ENCODE results near the gene NAMPT. TPM values are rescaled to one million over a fixed set of nuclear protein-coding genes. Genes with fewer than 3 reads are reported as not detected.

Gene NAMPT
- total RNA-seq, 2 donors from 2014 or later: 88.6 to 273 TPM

DNA sequence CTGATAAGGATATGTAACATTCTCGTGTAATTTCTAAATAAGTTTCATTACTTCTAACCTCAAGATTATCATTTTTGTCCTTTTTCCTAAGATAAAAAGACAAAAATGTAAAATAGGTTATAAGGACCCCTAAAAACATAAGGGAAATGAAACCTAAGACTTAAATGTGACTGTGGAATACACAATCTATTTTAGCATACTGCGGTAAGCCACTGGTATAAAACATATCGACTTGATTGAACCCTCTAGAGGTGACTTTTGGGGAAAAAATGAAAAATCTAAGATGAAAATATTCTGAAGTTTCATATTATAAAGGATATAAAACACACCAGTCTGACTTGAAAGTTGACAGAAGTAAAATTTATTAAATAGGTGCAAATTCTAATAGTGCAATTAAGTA is 1.9 kb downstream of the NAMPT start:
- H3K36me3 ChIP-seq: no peaks in the 10 kb centered on the region
- no peak for DNase-seq
- intact Hi-C loops (cut with DNase I): no loop called here
- peak overlapping the region; percentile 68 for H3K4me3 ChIP-seq
- H3K9me3 ChIP-seq: no peaks in the 10 kb centered on the region
- no peaks in the 10 kb centered on the region for H3K4me1 ChIP-seq
- peak overlapping the region in 1 of 2 donors; percentile 3 for H3K9ac ChIP-seq (ENCODE audit: low read depth in 2 of 2, low read length in 2 of 2)
- TF ChIP-seq, protein P1, sequence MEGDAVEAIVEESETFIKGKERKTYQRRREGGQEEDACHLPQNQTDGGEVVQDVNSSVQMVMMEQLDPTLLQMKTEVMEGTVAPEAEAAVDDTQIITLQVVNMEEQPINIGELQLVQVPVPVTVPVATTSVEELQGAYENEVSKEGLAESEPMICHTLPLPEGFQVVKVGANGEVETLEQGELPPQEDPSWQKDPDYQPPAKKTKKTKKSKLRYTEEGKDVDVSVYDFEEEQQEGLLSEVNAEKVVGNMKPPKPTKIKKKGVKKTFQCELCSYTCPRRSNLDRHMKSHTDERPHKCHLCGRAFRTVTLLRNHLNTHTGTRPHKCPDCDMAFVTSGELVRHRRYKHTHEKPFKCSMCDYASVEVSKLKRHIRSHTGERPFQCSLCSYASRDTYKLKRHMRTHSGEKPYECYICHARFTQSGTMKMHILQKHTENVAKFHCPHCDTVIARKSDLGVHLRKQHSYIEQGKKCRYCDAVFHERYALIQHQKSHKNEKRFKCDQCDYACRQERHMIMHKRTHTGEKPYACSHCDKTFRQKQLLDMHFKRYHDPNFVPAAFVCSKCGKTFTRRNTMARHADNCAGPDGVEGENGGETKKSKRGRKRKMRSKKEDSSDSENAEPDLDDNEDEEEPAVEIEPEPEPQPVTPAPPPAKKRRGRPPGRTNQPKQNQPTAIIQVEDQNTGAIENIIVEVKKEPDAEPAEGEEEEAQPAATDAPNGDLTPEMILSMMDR (IDR thresholded peaks at IDR 0.05): no peak
- peak overlapping the region; percentile 92 for H3K27ac ChIP-seq
- H3K27me3 ChIP-seq: no peaks in the 10 kb centered on the region

DNA sequence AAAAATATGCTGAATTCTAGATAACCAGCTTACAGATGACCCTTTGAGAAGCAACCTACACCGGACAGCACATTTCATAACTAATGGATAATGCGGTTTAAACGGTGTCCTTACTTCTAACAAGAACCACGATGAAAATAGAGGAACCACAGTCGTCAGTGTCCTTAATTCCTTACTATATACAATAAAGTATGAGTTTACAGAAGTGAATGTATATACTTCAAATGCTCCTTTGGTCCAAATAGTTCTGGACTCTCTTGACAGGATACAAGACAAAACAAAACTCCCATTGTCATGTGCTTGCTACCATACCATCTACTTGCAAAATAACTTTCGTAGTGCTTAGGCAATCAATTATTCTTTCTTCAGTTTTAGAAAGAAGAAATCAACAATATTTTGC is 2.4 kb downstream of the NAMPT start:
- H3K4me3 ChIP-seq: peak overlapping the region; percentile 68
- H3K4me1 ChIP-seq: no peaks in the 10 kb centered on the region

DNA sequence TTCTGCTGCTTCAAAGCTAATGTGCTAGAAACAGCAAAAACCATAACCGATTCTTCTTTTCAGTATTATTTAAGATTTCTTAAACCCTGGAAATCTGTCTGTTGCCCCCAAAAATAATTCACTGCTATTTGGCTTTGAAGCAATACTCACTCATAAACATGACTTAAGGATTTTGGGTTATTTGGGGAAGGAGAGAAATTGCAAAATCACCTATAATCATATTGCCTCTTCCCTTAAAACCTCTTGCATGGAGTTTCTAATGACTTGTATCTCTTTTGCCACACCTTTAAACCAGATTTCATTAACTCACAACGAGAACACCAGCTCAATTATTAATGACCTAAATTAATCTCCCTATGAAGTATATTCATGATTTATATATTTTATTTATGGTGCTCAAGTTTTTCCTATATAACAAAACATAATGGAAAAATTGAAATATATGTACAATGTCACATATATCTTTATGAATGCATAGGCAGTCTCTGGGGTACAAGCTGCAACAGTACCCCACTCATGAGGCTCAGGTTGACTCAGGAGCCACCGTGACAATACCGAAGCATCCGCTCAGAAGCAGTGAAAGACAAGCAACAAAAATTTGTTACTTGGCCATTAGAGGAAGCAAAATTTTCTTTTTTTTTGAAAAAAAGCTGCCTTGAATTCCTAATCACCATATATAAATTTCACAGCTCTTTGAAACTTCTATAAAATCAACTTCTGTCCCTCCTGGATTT is 3.0 kb downstream of the NAMPT start:
- H3K27ac ChIP-seq: no peak overlapping the region
- no peak for DNase-seq
- no peak overlapping the region for H3K9ac ChIP-seq (ENCODE audit: low read depth in 2 of 2, low read length in 2 of 2)

More for the DNA sequence above, 2.4 kb downstream of the NAMPT start:
- H3K27ac ChIP-seq: no peak overlapping the region
- intact Hi-C loops (cut with DNase I): no loop called here
- H3K36me3 ChIP-seq: no peaks in the 10 kb centered on the region
- H3K9me3 ChIP-seq: no peaks in the 10 kb centered on the region
- TF ChIP-seq, protein P1 (IDR thresholded peaks at IDR 0.05): no peak
- DNase-seq: no peak
- peak overlapping the region in 1 of 2 donors; percentile 3 for H3K9ac ChIP-seq (ENCODE audit: low read depth in 2 of 2, low read length in 2 of 2)
- H3K27me3 ChIP-seq: no peaks in the 10 kb centered on the region

DNA sequence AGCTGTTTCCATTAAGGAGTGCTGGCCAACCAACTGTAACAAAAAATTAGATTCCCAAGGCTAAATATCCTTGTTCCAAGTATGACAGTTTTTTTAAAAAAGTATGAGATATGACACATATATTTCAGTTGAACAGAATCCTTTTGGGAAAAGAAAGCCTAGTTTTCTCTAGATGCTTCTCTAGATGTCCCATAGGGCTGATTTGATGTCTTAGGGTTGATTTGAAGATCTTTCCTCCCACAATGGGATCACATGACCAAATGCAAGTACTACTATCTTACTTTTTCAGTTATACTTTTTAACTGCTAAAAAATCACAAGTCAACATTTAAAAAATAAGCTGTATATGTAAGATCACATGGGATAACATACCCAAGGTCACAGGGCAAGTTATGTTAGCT is 3.7 kb downstream of the NAMPT start:
- H3K9me3 ChIP-seq: no peaks in the 10 kb centered on the region
- no peaks in the 10 kb centered on the region for H3K4me1 ChIP-seq
- H3K27ac ChIP-seq: no peak overlapping the region
- H3K4me3 ChIP-seq: peak overlapping the region; percentile 68
- H3K9ac ChIP-seq (ENCODE audit: low read depth in 2 of 2, low read length in 2 of 2): no peak overlapping the region
- no peaks in the 10 kb centered on the region for H3K27me3 ChIP-seq
- TF ChIP-seq, protein P1 (IDR thresholded peaks at IDR 0.05): no peak
- no peaks in the 10 kb centered on the region for H3K36me3 ChIP-seq
- intact Hi-C loops (cut with DNase I): no loop called here
- DNase-seq: no peak

More for the DNA sequence above, 3.0 kb downstream of the NAMPT start:
- intact Hi-C loops (cut with DNase I): no loop called here
- H3K36me3 ChIP-seq: no peaks in the 10 kb centered on the region
- H3K27me3 ChIP-seq: no peaks in the 10 kb centered on the region
- no peaks in the 10 kb centered on the region for H3K9me3 ChIP-seq
- TF ChIP-seq, protein P1 (IDR thresholded peaks at IDR 0.05): no peak
- no peaks in the 10 kb centered on the region for H3K4me1 ChIP-seq
- peak overlapping the region; percentile 68 for H3K4me3 ChIP-seq

DNA sequence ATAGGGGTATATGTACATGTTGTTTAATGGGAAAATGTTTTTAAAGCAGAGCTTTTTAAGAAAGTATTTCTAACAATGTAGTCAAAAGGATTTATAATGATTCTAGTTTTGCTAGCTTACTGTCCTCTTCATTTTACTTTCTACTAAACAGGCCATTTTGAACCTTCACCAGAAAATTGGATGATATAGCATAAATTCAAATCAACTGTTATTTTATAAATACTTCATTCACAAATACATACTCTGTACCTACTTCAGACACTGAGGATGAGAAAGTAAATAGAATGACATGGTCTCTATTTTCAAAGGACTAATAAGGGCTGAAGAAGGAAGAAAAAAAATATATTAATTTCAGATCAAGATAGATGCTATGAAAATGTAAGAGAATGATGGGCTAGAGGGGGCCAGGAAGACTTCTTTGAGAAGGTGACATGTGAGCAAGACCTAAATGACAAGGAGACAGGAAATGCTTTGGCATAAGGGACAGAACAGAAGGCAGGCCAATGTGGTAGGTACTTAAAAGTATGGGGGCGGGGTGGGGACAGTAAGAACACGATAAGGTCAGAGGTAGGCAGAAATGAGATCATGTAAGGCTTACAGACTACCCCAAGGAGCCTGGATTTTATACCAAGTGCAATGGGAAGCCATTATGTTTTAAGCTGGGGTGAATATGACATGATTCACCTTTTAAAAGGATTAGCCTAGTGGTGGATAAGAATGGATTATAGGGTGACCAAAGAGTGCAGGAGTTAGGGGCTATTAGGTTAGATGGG is 5.2 kb downstream of the NAMPT start:
- no peaks in the 10 kb centered on the region for H3K9me3 ChIP-seq
- H3K4me3 ChIP-seq: no peak overlapping the region
- H3K27ac ChIP-seq: no peak overlapping the region
- no peak overlapping the region for H3K9ac ChIP-seq (ENCODE audit: low read depth in 2 of 2, low read length in 2 of 2)
- H3K27me3 ChIP-seq: no peaks in the 10 kb centered on the region
- TF ChIP-seq, protein P1 (IDR thresholded peaks at IDR 0.05): no peak
- DNase-seq: no peak
- intact Hi-C loops (cut with DNase I): no loop called here
- H3K4me1 ChIP-seq: no peaks in the 10 kb centered on the region
- H3K36me3 ChIP-seq: no peaks in the 10 kb centered on the region
